NCI-H2196 (cell line): ENCODE measurements around the gene AUH.
"Not testable (repeated sequence)": the region's sequence is repeated elsewhere in the genome, so short reads cannot be mapped to it uniquely, and the experiment has no call there.

Experiments
- DNase-seq: peaks from one replicate; lab custom pipeline; 2025; ENCODE audit not compliant: unreplicated experiment; lab: John Stamatoyannopoulos, UW

Gene AUH

DNA sequence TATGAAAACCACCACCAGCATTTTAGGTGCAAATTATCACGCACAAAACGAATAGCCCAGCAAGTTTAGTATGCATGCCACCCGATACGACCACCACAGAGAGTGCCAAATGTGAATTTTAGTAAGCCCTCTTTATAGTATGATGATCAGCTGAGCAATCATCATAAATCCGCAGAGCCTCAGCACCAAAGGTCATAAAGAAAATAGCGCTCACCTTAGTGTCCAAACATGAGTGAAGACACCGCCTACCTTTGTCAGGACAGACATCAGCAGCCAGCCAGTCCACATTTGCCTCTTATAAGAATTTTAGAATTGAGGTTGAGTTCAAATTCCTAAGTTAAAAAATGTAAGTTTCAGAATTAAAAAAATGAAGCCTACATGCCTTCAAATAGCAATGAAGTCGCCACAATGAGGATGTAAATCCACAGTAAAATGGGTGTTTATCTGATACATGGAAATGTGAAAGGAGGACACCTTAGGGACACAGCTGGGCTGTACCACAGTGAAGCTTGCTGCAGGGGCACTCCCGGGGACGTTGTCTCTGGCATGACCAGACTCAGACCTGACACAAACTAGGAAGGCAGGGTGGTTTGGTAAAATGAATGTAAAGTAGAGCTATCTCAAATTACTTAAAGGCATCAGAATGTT is 149.0 kb downstream of the AUH start:
- no peak for DNase-seq

GRCh38 chr9:91211919-91212318 is 149.8 kb downstream of the AUH start:
- DNase-seq: no peak

- DNase-seq: no peak
Measured at GRCh38 chr9:91211414-91211813, 150.3 kb downstream of the AUH start.

- no peak for DNase-seq
Measured at GRCh38 chr9:91210318-91210717, 151.4 kb downstream of the AUH start.

- no peak for DNase-seq
Measured at GRCh38 chr9:91208837-91209236, 152.9 kb downstream of the AUH start.

GRCh38 chr9:91208419-91208745 is 153.3 kb downstream of the AUH start:
- DNase-seq: no peak

DNA sequence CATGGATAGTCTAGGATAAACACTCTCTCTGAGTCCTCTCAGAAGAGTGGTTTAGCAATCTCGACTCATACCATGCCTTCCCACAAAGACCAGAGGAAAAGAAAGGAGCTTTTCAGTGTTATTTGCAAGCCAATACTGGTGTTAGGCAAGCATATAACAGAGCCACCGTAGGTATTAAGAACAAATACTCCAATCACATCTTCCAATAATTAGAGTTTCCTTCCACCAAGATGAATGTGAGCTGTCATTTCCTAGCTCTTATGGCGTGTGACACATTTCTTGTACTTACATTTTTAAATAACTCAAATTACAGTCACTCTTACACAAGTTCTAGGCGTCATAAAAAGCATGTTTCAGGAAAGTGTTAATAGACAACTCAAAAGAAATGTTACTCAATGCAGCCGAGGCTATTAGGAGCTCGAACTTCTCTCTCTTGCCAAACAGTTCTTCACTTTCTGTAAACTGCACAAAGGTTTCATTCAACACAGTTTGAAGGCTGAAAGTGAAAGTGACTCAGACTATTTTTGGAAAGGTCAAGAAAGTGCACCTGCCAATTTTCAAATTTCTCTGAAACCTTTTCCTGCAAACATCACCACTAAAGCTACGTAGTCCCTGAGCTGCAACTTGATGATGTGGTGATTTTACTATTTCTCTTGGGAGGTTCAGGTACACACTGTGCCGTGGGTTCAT is 153.8 kb downstream of the AUH start:
- DNase-seq: peak; percentile 36

- DNase-seq: no peak
Measured at GRCh38 chr9:91207397-91207728, 154.4 kb downstream of the AUH start.

- no peak for DNase-seq
Measured at GRCh38 chr9:91206806-91207205, 154.9 kb downstream of the AUH start.

- DNase-seq: no peak
Measured at GRCh38 chr9:91202736-91203283, 158.9 kb downstream of the AUH start.

- no peak for DNase-seq
Measured at GRCh38 chr9:91200692-91201336, 160.9 kb downstream of the AUH start.

- no peak for DNase-seq
Measured at GRCh38 chr9:91199739-91200497, 161.8 kb downstream of the AUH start.

- not testable (repeated sequence) for DNase-seq
Measured at GRCh38 chr9:91198881-91199280, 162.8 kb downstream of the AUH start.

GRCh38 chr9:91198405-91198804 is 163.3 kb downstream of the AUH start:
- no peak for DNase-seq

GRCh38 chr9:91197232-91198181 is 164.2 kb downstream of the AUH start:
- DNase-seq: peak; percentile 79

DNA sequence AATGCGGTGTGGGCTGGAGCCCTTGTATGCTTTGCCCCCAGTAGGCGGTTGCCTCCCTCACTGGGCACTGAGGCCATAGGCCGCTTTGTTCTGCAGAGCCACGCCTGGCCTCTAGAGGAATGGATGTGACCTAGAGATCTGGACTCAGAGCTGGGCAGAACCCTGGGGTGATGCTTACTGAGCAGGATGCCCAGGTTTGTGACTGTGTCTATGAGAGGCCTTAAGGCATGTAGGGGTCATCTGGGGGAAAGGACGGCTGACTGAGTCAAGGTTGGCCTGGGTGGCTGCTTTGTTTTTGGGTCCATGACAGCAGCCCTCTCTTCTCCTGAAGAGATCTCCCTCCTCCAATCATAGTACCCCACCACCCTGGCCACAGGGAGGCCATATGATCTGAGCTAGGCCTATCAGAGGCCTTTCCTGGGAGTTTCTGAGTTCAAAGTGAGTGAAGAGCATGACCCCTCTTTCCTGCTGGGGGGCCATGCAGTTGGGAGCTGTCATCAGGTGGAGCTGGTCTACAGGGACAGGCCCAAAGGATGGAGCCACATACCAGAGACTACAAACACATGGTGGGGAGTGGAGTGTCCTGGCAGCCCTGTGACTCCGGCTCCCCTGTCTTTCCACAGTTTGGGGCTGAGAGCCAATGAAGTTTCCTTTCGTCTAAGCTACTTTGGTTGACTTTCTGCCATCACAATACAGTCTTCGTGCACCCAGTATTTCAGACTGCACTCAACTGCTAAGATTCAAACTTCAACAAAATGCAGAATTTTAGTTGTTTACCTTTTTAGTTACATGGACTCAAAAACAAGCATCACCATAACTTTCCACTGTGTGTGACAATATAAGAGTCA is 165.4 kb downstream of the AUH start:
- no peak for DNase-seq

DNA sequence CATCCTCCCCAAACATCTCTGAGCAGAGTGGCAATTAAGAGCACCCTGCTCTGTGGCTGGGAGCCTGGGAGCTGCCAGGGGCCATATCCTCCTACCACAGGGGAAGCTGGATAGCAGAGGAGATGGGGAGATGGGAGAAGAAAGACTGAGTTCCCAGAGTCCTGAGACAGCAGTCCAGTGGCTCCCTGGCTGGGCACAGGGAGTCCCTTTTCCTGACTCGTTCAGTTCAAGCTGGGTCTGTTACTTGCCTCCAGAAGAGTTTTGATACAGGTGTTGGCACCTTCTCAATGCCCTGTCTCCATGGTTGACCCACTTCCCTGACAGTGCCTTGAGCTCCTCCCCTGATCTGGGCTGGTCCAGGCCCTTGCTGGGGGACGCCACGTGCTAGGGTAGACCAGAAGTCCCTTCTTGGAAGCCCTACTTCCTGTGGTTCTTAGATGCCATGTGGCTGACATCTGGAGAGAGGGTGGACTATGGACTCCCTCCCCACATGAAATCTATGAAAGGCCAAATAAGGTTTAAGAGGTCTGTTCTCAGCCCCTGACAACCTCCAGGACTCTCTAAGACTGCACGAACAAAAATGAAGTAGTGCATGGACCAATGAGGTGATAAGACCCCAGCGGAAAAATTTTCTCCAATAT is 166.2 kb downstream of the AUH start:
- DNase-seq: no peak

DNA sequence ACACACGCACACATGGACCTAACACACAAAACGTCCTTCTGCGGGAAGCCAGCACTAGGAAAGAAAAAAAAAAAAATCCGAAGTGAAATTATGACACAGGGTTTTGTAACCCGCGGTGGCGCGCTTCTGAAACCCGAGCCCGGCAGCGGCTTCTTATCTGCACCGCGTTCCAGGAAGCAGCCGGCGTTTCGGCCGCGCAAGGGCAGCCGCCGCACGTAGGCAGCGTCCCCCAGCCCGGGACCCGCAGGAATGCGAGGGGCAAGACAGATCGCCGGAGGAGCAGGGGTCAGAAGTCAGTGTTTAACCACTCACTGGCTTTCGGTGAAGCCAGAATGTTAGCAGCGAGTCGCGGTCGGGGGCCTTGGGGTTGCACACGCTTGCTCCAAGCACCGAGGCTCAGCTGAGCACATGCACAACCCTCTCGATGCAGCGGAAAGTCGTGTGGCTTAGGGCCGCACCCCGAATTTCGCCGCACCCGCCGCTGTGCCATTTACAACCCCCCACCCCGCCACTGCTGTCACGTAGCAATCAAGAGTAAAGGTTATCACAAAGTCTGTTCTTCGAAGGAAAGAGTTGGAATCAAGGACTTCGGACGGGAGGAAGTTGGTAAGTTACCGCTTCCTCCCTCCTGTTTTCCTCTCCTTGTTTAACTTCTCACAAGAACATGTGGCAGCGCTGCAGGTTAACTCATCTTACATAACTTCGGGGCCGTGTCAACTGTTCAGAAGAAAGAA is 167.9 kb downstream of the AUH start:
- DNase-seq: peak; percentile 70
